Umbilical cord (tissue), 2 donors: ENCODE results near the gene CLECL1. TPM values are rescaled to one million over a fixed set of nuclear protein-coding genes. Genes with fewer than 3 reads are reported as not detected.
"Not testable (repeated sequence)": the region's sequence is repeated elsewhere in the genome, so short reads cannot be mapped to it uniquely, and the experiment has no call there.

Experiments used
- DNase-seq: peaks from one replicate; pipeline ENCODE4 v3.0.0-alpha.2; 2015; ENCODE audit warnings: low spot score
- total RNA-seq: library from RNA; depleted of rRNA; stranded (reverse); fragments of >200 nt; gene quantifications from one replicate; pipeline ENCODE4 v1.2.3, GENCODE V29; 2014; ENCODE audit warnings: low replicate concordance; ENCODE audit not compliant: insufficient read depth

The CLECL1 gene
- total RNA-seq, 1 donor from 2014 or later = 2.4 TPM

- peak; percentile 53 for DNase-seq
These were observed 18.6 kb upstream of the CLECL1 start for GRCh38 chr12:9751204-9752144.

GRCh38 chr12:9750276-9751203 lies 17.6 kb upstream of the CLECL1 start:
- peak; percentile 72 for DNase-seq

- DNase-seq = no peak
These were observed 16.7 kb upstream of the CLECL1 start for GRCh38 chr12:9749640-9750039.

- no peak for DNase-seq
These were observed 12.3 kb upstream of the CLECL1 start for GRCh38 chr12:9745199-9745598.

- DNase-seq = no peak
These were observed 9.8 kb upstream of the CLECL1 start for GRCh38 chr12:9742661-9743060.

GRCh38 chr12:9741726-9742125 lies 8.8 kb upstream of the CLECL1 start:
- no peak for DNase-seq

- no peak for DNase-seq
These were observed 7.3 kb upstream of the CLECL1 start for GRCh38 chr12:9740106-9740750.

- not testable (repeated sequence) for DNase-seq
These were observed 6.7 kb upstream of the CLECL1 start for GRCh38 chr12:9739404-9740105.

- not testable (repeated sequence) for DNase-seq
These were observed 6.0 kb upstream of the CLECL1 start for GRCh38 chr12:9738905-9739304.

GRCh38 chr12:9736936-9737705 lies 4.2 kb upstream of the CLECL1 start:
- no peak for DNase-seq

GRCh38 chr12:9735601-9736000 lies 2.7 kb upstream of the CLECL1 start:
- no peak for DNase-seq

- no peak for DNase-seq
These were observed 1.1 kb downstream of the CLECL1 start for GRCh38 chr12:9731797-9732196.

GRCh38 chr12:9731393-9731792 lies 1.5 kb downstream of the CLECL1 start:
- no peak for DNase-seq

- no peak for DNase-seq
These were observed 2.3 kb downstream of the CLECL1 start for GRCh38 chr12:9730591-9730990.

- no peak for DNase-seq
These were observed 2.9 kb downstream of the CLECL1 start for GRCh38 chr12:9730011-9730410.

GRCh38 chr12:9729082-9729481 lies 3.8 kb downstream of the CLECL1 start:
- no peak for DNase-seq

- DNase-seq = no peak
These were observed 5.1 kb downstream of the CLECL1 start for GRCh38 chr12:9727813-9728212.

GRCh38 chr12:9725213-9725870 lies 7.6 kb downstream of the CLECL1 start:
- no peak for DNase-seq

GRCh38 chr12:9724023-9724422 lies 8.9 kb downstream of the CLECL1 start:
- DNase-seq = no peak
